ENCODE data around the gene TMX2.

DNA sequence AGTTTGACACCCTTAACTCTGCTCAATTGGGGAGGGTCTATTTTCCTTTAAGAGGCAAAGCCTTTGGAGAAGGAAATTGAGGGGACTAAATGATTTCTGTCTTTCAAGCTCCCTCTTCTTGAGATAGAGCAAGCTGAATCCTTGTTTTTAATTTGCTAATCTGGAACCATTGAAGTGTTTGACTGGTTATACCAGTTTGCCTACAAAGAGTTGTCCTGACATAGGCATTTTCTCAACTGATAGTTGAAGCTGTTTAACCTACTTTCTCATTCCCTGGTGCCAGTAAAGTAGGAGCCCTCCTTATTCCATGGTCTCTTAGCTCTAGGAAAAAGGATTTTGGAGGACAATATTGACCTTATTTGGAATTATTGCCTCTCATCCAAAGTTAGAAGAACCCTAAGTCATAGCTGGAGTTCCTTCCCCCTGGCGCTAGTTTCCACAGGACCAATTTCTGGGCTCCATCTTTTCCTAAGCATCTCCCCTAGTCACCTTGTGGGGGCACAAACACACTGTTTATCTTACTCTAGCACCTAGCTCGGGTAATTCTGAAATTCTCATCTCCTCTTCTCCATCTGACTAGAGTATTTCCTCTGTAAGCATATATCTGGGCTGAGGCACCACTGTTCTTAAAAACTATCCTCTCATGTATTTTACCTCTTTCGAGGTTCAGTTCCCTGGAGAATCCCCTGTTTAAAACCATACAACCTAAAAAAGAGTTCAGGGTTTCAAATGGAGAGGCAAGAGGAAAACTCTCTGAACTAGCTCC is 37.0 kb upstream of the TMX2 start:
- TF ChIP-seq, protein P1, sequence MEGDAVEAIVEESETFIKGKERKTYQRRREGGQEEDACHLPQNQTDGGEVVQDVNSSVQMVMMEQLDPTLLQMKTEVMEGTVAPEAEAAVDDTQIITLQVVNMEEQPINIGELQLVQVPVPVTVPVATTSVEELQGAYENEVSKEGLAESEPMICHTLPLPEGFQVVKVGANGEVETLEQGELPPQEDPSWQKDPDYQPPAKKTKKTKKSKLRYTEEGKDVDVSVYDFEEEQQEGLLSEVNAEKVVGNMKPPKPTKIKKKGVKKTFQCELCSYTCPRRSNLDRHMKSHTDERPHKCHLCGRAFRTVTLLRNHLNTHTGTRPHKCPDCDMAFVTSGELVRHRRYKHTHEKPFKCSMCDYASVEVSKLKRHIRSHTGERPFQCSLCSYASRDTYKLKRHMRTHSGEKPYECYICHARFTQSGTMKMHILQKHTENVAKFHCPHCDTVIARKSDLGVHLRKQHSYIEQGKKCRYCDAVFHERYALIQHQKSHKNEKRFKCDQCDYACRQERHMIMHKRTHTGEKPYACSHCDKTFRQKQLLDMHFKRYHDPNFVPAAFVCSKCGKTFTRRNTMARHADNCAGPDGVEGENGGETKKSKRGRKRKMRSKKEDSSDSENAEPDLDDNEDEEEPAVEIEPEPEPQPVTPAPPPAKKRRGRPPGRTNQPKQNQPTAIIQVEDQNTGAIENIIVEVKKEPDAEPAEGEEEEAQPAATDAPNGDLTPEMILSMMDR (IDR thresholded peaks at IDR 0.05), result no peak
- TF ChIP-seq POLR2A (IDR thresholded peaks at IDR 0.05), result no peak
